Cardiac fibroblast (primary cell): ENCODE results near the gene CLHC1.
"Not testable (repeated sequence)": the region's sequence is repeated elsewhere in the genome, so short reads cannot be mapped to it uniquely, and the experiment has no call there.

ENCODE experiments used
- DNase-seq, 2 donors: peaks; one replicate each; pipeline versions ENCODE4 v3.0.0 to v3.0.0-alpha.2; 2010; ENCODE audit warnings: low read depth in 2 of 2
- H3K4me3 ChIP-seq, 2 donors: replicated peaks in 1 of 2; 1 replicate in 1 of 2; 2 replicates in 1 of 2; pipeline ENCODE4 v1.5.1; 2011; ENCODE audit warnings: low read depth in 2 of 2, low read length in 2 of 2, mild to moderate bottlenecking in 2 of 2, moderate library complexity in 1 of 2
- CTCF ChIP-seq: IDR thresholded peaks from one replicate; pipeline ENCODE4 v1.5.1; 2011; ENCODE audit warnings: low read depth, mild to moderate bottlenecking, low read length, inconsistent platforms

CLHC1 gene

DNA sequence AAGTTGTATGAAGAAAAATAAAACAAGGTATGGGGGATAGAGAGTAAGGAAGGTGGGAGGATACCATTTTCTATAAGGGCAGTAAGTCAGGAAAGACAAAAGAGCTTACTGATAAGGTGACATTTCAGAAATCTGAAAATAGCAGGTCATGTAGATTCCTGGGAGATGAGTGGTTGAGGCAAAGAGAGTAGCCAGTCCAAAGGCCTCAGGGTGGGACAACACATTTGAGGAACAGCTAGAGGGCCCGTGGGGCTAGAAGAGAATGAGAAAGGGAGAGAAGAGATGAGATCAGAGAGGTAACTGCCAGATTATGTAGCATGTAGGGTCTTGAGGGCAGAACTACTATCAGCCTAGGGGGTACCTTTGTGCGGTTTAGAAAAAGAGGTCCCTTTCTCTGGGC lies 2.9 kb downstream of the CLHC1 start:
- no peak overlapping the region for H3K4me3 ChIP-seq
- no peak for TF ChIP-seq CTCF
- no peak for DNase-seq

- no peak for DNase-seq
- TF ChIP-seq CTCF = no peak
- no peak overlapping the region for H3K4me3 ChIP-seq
Measured at GRCh38 chr2:55228226-55228563, 3.9 kb downstream of the CLHC1 start.

DNA sequence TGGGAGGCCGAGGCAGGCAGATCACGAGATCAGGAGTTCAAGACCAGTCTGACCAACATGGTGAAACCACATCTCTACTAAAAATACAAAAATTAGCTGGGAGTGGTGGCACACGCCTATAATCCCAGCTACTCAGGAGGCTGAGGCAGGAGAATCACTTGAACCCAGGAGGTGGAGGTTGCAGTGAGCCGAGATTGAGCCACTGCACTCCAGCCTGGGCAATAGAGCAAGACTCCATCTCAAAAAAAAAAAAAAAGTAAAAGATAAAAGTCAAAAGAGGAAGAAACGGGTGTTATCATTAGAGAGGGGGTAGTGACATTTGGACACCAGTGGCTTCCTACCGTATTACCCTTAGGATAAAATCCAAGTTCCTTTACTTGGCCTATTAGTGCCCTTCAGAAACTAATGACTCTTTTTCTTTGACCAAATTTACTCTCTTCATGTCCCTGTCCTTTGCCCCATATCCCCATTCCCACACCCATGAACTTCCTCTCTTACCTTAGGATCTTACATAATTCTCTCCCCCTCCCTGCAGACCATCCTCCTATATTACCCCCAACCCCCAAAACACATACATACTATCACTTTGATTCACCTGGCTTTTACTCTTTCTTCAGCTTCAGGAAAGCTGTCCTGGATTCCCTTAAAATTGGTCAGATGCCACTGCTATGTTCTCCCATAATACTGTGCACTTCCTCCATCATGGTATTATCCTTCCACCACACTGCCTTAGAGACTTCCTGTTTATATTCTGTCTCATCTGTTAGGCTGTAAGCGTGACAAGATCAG lies 4.5 kb downstream of the CLHC1 start:
- not testable (repeated sequence) for H3K4me3 ChIP-seq
- peak; percentile 25 to 61 for DNase-seq

GRCh38 chr2:55225481-55226020 lies 6.5 kb downstream of the CLHC1 start:
- no peak for DNase-seq
- no peak for TF ChIP-seq CTCF
- no peak overlapping the region for H3K4me3 ChIP-seq

- H3K4me3 ChIP-seq = no peak overlapping the region
- TF ChIP-seq CTCF = no peak
- DNase-seq = no peak
Measured at GRCh38 chr2:55224761-55225261, 7.3 kb downstream of the CLHC1 start.

DNA sequence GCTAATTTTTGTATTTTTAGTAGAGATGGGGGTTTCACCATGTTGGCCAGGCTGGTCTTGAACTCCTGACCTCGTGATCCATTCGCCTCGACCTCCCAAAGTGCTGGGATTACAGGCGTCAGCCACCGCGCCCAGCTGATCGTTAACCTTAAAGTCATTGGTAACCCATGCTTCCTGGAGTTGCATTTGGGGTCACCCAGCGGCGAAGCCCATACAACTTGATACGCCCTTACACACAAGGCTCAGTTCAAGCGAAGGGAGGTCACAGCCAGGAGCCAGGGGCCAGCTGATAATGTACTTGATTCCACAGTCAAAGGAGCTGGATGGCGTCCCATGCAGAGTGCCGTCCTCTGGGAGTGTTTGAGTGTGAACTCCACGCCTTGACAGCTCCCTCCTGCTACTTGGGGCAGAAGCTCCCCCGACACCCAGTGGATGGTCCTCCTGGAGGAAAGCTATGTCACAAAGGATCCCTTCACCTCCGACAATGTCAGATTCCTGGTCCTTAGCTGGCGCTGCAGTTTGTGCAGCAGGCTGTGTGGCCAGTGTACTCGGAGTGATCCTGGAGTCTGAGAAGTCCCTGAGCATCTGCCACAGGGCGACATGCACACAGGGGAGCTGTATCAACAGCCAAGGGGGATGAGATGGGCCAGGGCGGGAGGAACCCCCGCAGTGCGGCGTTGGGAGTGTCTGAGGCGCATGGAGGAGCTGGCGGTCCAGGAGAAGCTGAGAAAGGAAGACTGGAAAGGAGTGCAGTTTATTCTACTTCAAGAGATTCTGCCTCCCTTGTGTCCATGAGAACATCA lies 7.9 kb downstream of the CLHC1 start:
- no peak for DNase-seq
- TF ChIP-seq CTCF = no peak
- no peak overlapping the region for H3K4me3 ChIP-seq

GRCh38 chr2:55213822-55214221 lies 18.3 kb downstream of the CLHC1 start:
- no peak overlapping the region for H3K4me3 ChIP-seq
- no peak for TF ChIP-seq CTCF
- DNase-seq = no peak
